Thoracic aorta (tissue), 2 donors: ENCODE data around the gene DEPP1. TPM values are rescaled to one million over a fixed set of nuclear protein-coding genes. Genes with fewer than 3 reads are reported as not detected.
A peak's percentile ranks its signal among the peaks of the same experiment; 100 is the strongest.
"Not testable (repeated sequence)": the region's sequence is repeated elsewhere in the genome, so short reads cannot be mapped to it uniquely, and the experiment has no call there.

Source experiments
- ATAC-seq: fragments of 150-250 bp; one replicate; pipeline ENCODE4 v1.8.0; 2017; ENCODE audit warnings: low read depth; ENCODE audit not compliant: insufficient number of reproducible peaks, low FRiP score
- DNase-seq: peaks from one replicate; pipeline ENCODE4 v3.0.0-alpha.2; 2020; ENCODE audit warnings: low spot score
- H3K27ac ChIP-seq, 2 donors: fragments of 200-600 bp; sonication (generic); 1 replicate in 1 of 2; 2 replicates in 1 of 2; pipeline ENCODE4 v1.5.1; 2016; ENCODE audit warnings: mild to moderate bottlenecking in 2 of 2, moderate library complexity in 2 of 2
- H3K27me3 ChIP-seq: fragments of 200-600 bp; sonication (generic); replicated peaks from 2 replicates; pipeline ENCODE4 v1.6.0; 2016; ENCODE audit warnings: mild to moderate bottlenecking; ENCODE audit not compliant: insufficient read depth
- H3K36me3 ChIP-seq: fragments of 200-600 bp; sonication (generic); one replicate; pipeline ENCODE4 v1.5.1; 2016
- H3K4me1 ChIP-seq, 2 donors: fragments of 200-600 bp; sonication (generic); 1 replicate in 1 of 2; 2 replicates in 1 of 2; pipeline versions ENCODE4 v1.5.1 to v1.6.0; 2016; ENCODE audit warnings: low read depth in 2 of 2, mild to moderate bottlenecking in 1 of 2; ENCODE audit not compliant: control insufficient read depth in 1 of 2
- H3K4me3 ChIP-seq: fragments of 200-600 bp; sonication (generic); 2 replicates; pipeline ENCODE4 v1.5.1; 2016; ENCODE audit warnings: mild to moderate bottlenecking
- H3K9me3 ChIP-seq: fragments of 200-600 bp; sonication (generic); 2 replicates; pipeline ENCODE4 v1.5.1; 2016
- total RNA-seq, 2 donors: library from RNA; depleted of rRNA; stranded (reverse); fragments of >200 nt; gene quantifications; one replicate each; pipeline versions ENCODE4 v1.1.0 to v1.2.3, GENCODE V29; 2016
- TF ChIP-seq, protein P1 (sequence below): fragments of 200-600 bp; sonication (generic); IDR thresholded peaks from one replicate; pipeline ENCODE4 v1.5.1; 2019; ENCODE audit warnings: antibody characterized with exemption

DEPP1 gene, protein sequence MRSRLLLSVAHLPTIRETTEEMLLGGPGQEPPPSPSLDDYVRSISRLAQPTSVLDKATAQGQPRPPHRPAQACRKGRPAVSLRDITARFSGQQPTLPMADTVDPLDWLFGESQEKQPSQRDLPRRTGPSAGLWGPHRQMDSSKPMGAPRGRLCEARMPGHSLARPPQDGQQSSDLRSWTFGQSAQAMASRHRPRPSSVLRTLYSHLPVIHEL
- 100 to 1,000 TPM; 473 to 661 TPM for total RNA-seq

- H3K9me3 ChIP-seq, result no peaks in the 10 kb centered on the region
Measured at GRCh38 chr10:44978570-44979280, at the start of gene DEPP1. Gene DEPP1, minus strand, starts transcription at chr10:44978809. Its CDS starts 779 bp downstream, at chr10:44978030.

GRCh38 chr10:45023426-45023825 is 44.8 kb upstream of the DEPP1 start:
- H3K9me3 ChIP-seq, result peaks cover 6% of the 10 kb centered on the region
- H3K4me1 ChIP-seq, result no peaks in the 10 kb centered on the region
- H3K27ac ChIP-seq, result no peak overlapping the region
- no peaks in the 10 kb centered on the region for H3K27me3 ChIP-seq
- no peak for DNase-seq
- ATAC-seq, result no peak
- TF ChIP-seq, protein P1, sequence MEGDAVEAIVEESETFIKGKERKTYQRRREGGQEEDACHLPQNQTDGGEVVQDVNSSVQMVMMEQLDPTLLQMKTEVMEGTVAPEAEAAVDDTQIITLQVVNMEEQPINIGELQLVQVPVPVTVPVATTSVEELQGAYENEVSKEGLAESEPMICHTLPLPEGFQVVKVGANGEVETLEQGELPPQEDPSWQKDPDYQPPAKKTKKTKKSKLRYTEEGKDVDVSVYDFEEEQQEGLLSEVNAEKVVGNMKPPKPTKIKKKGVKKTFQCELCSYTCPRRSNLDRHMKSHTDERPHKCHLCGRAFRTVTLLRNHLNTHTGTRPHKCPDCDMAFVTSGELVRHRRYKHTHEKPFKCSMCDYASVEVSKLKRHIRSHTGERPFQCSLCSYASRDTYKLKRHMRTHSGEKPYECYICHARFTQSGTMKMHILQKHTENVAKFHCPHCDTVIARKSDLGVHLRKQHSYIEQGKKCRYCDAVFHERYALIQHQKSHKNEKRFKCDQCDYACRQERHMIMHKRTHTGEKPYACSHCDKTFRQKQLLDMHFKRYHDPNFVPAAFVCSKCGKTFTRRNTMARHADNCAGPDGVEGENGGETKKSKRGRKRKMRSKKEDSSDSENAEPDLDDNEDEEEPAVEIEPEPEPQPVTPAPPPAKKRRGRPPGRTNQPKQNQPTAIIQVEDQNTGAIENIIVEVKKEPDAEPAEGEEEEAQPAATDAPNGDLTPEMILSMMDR, result no peak
- H3K36me3 ChIP-seq, result no peaks in the 10 kb centered on the region
- no peak overlapping the region for H3K4me3 ChIP-seq

More at GRCh38 chr10:44978570-44979280, at the start of gene DEPP1:
- H3K36me3 ChIP-seq, result peaks cover 13% of the 10 kb centered on the region
- no peaks in the 10 kb centered on the region for H3K27me3 ChIP-seq
- TF ChIP-seq, protein P1, result peak; percentile 15
- H3K4me3 ChIP-seq, result peak within 1 kb of the TSS; percentile 73
- DNase-seq (peak; percentile 87), ATAC-seq (peak; percentile 71)
- H3K4me1 ChIP-seq, result peaks cover 46 to 75% of the 10 kb centered on the region in 2 donors
- H3K27ac ChIP-seq, result peak within 1 kb of the TSS; percentile 87 to 95

DNA sequence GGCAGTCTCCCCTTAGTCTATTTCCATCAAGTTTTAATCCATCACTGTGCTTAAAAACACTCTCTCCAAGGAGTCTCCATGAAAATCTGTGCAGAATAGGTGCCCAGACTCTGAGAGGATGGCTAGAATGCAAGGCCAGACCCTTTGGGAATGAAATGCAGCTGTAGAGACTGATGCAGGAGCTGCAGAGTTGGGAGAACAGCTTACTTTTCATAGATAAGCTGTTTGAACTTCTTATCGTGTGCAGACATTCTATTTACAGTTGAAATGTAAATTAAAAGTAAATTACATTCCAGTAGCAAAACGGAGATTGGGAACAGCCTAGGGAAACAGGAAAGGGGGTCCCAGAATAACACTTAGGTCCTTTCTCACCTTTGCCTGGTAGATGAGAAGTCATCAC is 37.0 kb upstream of the DEPP1 start:
- no peak overlapping the region for H3K27ac ChIP-seq
- no peaks in the 10 kb centered on the region for H3K4me1 ChIP-seq
- TF ChIP-seq, protein P1, result no peak
- no peaks in the 10 kb centered on the region for H3K9me3 ChIP-seq
- no peaks in the 10 kb centered on the region for H3K27me3 ChIP-seq
- no peaks in the 10 kb centered on the region for H3K36me3 ChIP-seq
- no peak for ATAC-seq
- H3K4me3 ChIP-seq, result no peak overlapping the region
- no peak for DNase-seq

GRCh38 chr10:45014557-45014956 is 35.9 kb upstream of the DEPP1 start:
- ATAC-seq, H3K27me3 ChIP-seq: not testable (repeated sequence)

GRCh38 chr10:45008524-45009161 is 30.0 kb upstream of the DEPP1 start:
- no peaks in the 10 kb centered on the region for H3K9me3 ChIP-seq
- peak; percentile 94 for ATAC-seq
- TF ChIP-seq, protein P1, result peak; percentile 70
- no peak for DNase-seq
- H3K36me3 ChIP-seq, result no peaks in the 10 kb centered on the region
- no peaks in the 10 kb centered on the region for H3K27me3 ChIP-seq
- H3K4me1 ChIP-seq, result peaks cover 0 to 4% of the 10 kb centered on the region in 2 donors
- H3K4me3 ChIP-seq, result no peak overlapping the region
- no peak overlapping the region for H3K27ac ChIP-seq

More at GRCh38 chr10:45014557-45014956, 35.9 kb upstream of the DEPP1 start:
- H3K36me3 ChIP-seq, H3K27ac ChIP-seq, H3K4me1 ChIP-seq, H3K9me3 ChIP-seq, DNase-seq, H3K4me3 ChIP-seq: not testable (repeated sequence)
